SK-N-SH treated with all-trans-retinoic acid at 6 μM for 48 hours (cell line): ENCODE measurements around the gene TMEFF2.

Source experiments
- ATAC-seq: fragments of 200-7000 bp; cut with Tn5 transposase; 3 replicates; pipeline ENCODE4 v1.9.1; 2020; ENCODE audit warnings: mild to moderate bottlenecking, moderate library complexity
- ARNTL ChIP-seq: fragments of 450-650 bp; formaldehyde crosslinking; IDR thresholded peaks from 2 replicates; pipeline ENCODE4 v1.5.0; 2020; ENCODE audit warnings: low read depth, mild to moderate bottlenecking, moderate library complexity, borderline replicate concordance
- BACH2 ChIP-seq: fragments of 250-450 bp; sonication (Bioruptor Pico); IDR thresholded peaks from 2 replicates; pipeline ENCODE4 v1.9.0; 2021; ENCODE audit warnings: mild to moderate bottlenecking, borderline replicate concordance
- CREB5 ChIP-seq: fragments of 250-450 bp; sonication (Bioruptor Pico); IDR thresholded peaks from 2 replicates; pipeline ENCODE4 v1.5.1; 2020; ENCODE audit warnings: low read depth, mild to moderate bottlenecking, moderate library complexity
- CSRNP3 ChIP-seq: fragments of 250-450 bp; sonication (Bioruptor Pico); IDR thresholded peaks from 2 replicates; pipeline ENCODE4 v1.5.1; 2021; ENCODE audit warnings: mild to moderate bottlenecking, moderate library complexity
- ESRRG ChIP-seq: fragments of 250-450 bp; sonication (Bioruptor Pico); IDR thresholded peaks from 2 replicates; pipeline ENCODE4 v1.6.1; 2021; ENCODE audit warnings: mild to moderate bottlenecking
- GLIS3 ChIP-seq: fragments of 250-450 bp; sonication (Bioruptor Pico); IDR thresholded peaks from 2 replicates; pipeline ENCODE4 v1.5.0; 2020; ENCODE audit warnings: mild to moderate bottlenecking, moderate library complexity
- ISL1 ChIP-seq: fragments of 250-450 bp; sonication (Bioruptor Pico); IDR thresholded peaks from 2 replicates; pipeline ENCODE4 v2.1.2; 2022; ENCODE audit warnings: mild to moderate bottlenecking, moderate library complexity
- OSR1 ChIP-seq: fragments of 250-450 bp; sonication (Bioruptor Pico); IDR thresholded peaks from 2 replicates; pipeline ENCODE4 v1.8.0; 2022; ENCODE audit warnings: moderate library complexity, mild to moderate bottlenecking, inconsistent platforms
- PATZ1 ChIP-seq: fragments of 250-450 bp; sonication (Bioruptor Pico); IDR thresholded peaks from 2 replicates; pipeline ENCODE4 v1.8.0; 2020; ENCODE audit warnings: mild to moderate bottlenecking, moderate library complexity, borderline replicate concordance
- POU6F1 ChIP-seq: fragments of 250-450 bp; sonication (Bioruptor Pico); IDR thresholded peaks from 2 replicates; pipeline ENCODE4 v1.8.0; 2021; ENCODE audit warnings: low read depth, mild to moderate bottlenecking, moderate library complexity, borderline replicate concordance
- PPARA ChIP-seq: fragments of 250-450 bp; sonication (Bioruptor Pico); IDR thresholded peaks from 2 replicates; pipeline ENCODE4 v1.5.0; 2020; ENCODE audit warnings: mild to moderate bottlenecking, borderline replicate concordance
- RARB ChIP-seq: fragments of 250-450 bp; sonication (Bioruptor Pico); IDR thresholded peaks from 2 replicates; pipeline ENCODE4 v1.8.0; 2021; ENCODE audit warnings: mild to moderate bottlenecking, moderate library complexity
- SNAI2 ChIP-seq: fragments of 250-450 bp; sonication (Bioruptor Pico); IDR thresholded peaks from 2 replicates; pipeline ENCODE4 v1.5.0; 2020; ENCODE audit warnings: mild to moderate bottlenecking, moderate library complexity
- TCF4 ChIP-seq: fragments of 250-450 bp; sonication (Bioruptor Pico); IDR thresholded peaks from 2 replicates; pipeline ENCODE4 v1.8.0; 2021; ENCODE audit warnings: mild to moderate bottlenecking, moderate library complexity, borderline replicate concordance
- TOX ChIP-seq: fragments of 250-450 bp; sonication (Bioruptor Pico); IDR thresholded peaks from 2 replicates; pipeline ENCODE4 v1.8.0; 2021; ENCODE audit warnings: mild to moderate bottlenecking, moderate library complexity, borderline replicate concordance
- TSHZ2 ChIP-seq: fragments of 250-450 bp; sonication (Bioruptor Pico); IDR thresholded peaks from 2 replicates; pipeline ENCODE4 v1.5.0; 2020; ENCODE audit warnings: mild to moderate bottlenecking, moderate library complexity
- ZC3H10 ChIP-seq: fragments of 250-450 bp; sonication (Bioruptor Pico); IDR thresholded peaks from 2 replicates; pipeline ENCODE4 v1.5.1; 2021; ENCODE audit warnings: mild to moderate bottlenecking, moderate library complexity
- ZFP3 ChIP-seq: fragments of 250-450 bp; sonication (Bioruptor Pico); IDR thresholded peaks from 2 replicates; pipeline ENCODE4 v1.5.0; 2020; ENCODE audit warnings: mild to moderate bottlenecking, moderate library complexity
- ZFP30 ChIP-seq: fragments of 450-650 bp; formaldehyde crosslinking; IDR thresholded peaks from 2 replicates; pipeline ENCODE4 v1.5.0; 2022; ENCODE audit warnings: mild to moderate bottlenecking, moderate library complexity
- ZNF565 ChIP-seq: fragments of 450-650 bp; formaldehyde crosslinking; conservative IDR thresholded peaks from 2 replicates; pipeline ENCODE4 v1.5.0; 2020; ENCODE audit warnings: low read depth, mild to moderate bottlenecking, moderate library complexity
- ZNF70 ChIP-seq: fragments of 450-650 bp; formaldehyde crosslinking; IDR thresholded peaks from 2 replicates; pipeline ENCODE4 v1.5.0; 2020; ENCODE audit warnings: mild to moderate bottlenecking, moderate library complexity
- ZNF8 ChIP-seq: fragments of 450-650 bp; formaldehyde crosslinking; IDR thresholded peaks from 2 replicates; pipeline ENCODE4 v1.5.0; 2020; ENCODE audit warnings: mild to moderate bottlenecking, moderate library complexity

The TMEFF2 gene

GRCh38 chr2:191907091-191907490 is 287.6 kb downstream of the TMEFF2 start:
- TF ChIP-seq ZNF70 (CRISPR knock-in tag) (no peak), OSR1 (CRISPR knock-in tag) (no peak), ESRRG (CRISPR knock-in tag) (no peak), ZC3H10 (CRISPR knock-in tag) (no peak), TSHZ2 (CRISPR knock-in tag) (no peak), ZNF565 (CRISPR knock-in tag) (no peak), PPARA (CRISPR knock-in tag) (no peak), PATZ1 (CRISPR knock-in tag) (no peak), BACH2 (CRISPR knock-in tag) (no peak), TOX (CRISPR knock-in tag) (no peak), ZNF8 (CRISPR knock-in tag) (no peak), ARNTL (CRISPR knock-in tag) (no peak), CREB5 (CRISPR knock-in tag) (no peak), SNAI2 (CRISPR knock-in tag) (no peak), CSRNP3 (CRISPR knock-in tag) (no peak), ZFP30 (no peak)
- TF ChIP-seq, all 23 proteins: peak for 0
- no peak for ATAC-seq

GRCh38 chr2:191905336-191905735 is 289.4 kb downstream of the TMEFF2 start:
- no peak for TF ChIP-seq GLIS3
- no peak for TF ChIP-seq ZNF8 (CRISPR knock-in tag)
- TF ChIP-seq BACH2 (CRISPR knock-in tag), result no peak
- no peak for TF ChIP-seq ZFP3 (CRISPR knock-in tag)
- TF ChIP-seq CREB5 (CRISPR knock-in tag), result no peak
- no peak for TF ChIP-seq ZNF70 (CRISPR knock-in tag)
- no peak for TF ChIP-seq ESRRG (CRISPR knock-in tag)
- no peak for TF ChIP-seq ARNTL (CRISPR knock-in tag)
- no peak for TF ChIP-seq POU6F1 (CRISPR knock-in tag)
- no peak for TF ChIP-seq ZC3H10 (CRISPR knock-in tag)
- no peak for TF ChIP-seq SNAI2 (CRISPR knock-in tag)
- no peak for TF ChIP-seq OSR1 (CRISPR knock-in tag)
- ATAC-seq, result no peak

- no peak for TF ChIP-seq ISL1 (CRISPR knock-in tag)
- TF ChIP-seq ZNF565 (CRISPR knock-in tag), result no peak
- TF ChIP-seq TOX (CRISPR knock-in tag), result no peak
- no peak for TF ChIP-seq PATZ1 (CRISPR knock-in tag)
- no peak for TF ChIP-seq BACH2 (CRISPR knock-in tag)
- no peak for TF ChIP-seq ZNF70 (CRISPR knock-in tag)
- no peak for TF ChIP-seq SNAI2 (CRISPR knock-in tag)
- no peak for TF ChIP-seq GLIS3
- TF ChIP-seq TCF4 (CRISPR knock-in tag), result no peak
- no peak for TF ChIP-seq ESRRG (CRISPR knock-in tag)
- TF ChIP-seq ARNTL (CRISPR knock-in tag), result no peak
- TF ChIP-seq RARB (CRISPR knock-in tag), result no peak
- TF ChIP-seq ZFP3 (CRISPR knock-in tag), result no peak
- TF ChIP-seq ZNF8 (CRISPR knock-in tag), result no peak
- ATAC-seq, result no peak
Measured at GRCh38 chr2:191901031-191901430, 293.7 kb downstream of the TMEFF2 start.
